Non-pigmented ciliary epithelial cell (primary cell): ENCODE measurements around the gene MTARC2.
"Not testable (repeated sequence)": the region's sequence is repeated elsewhere in the genome, so short reads cannot be mapped to it uniquely, and the experiment has no call there.

Experiments
- DNase-seq: peaks from one replicate; pipeline ENCODE4 v3.0.0-alpha.2; 2010; ENCODE audit warnings: low read depth

The MTARC2 gene

GRCh38 chr1:220732621-220733020, 15.5 kb upstream of the MTARC2 start:
- no peak for DNase-seq

DNA sequence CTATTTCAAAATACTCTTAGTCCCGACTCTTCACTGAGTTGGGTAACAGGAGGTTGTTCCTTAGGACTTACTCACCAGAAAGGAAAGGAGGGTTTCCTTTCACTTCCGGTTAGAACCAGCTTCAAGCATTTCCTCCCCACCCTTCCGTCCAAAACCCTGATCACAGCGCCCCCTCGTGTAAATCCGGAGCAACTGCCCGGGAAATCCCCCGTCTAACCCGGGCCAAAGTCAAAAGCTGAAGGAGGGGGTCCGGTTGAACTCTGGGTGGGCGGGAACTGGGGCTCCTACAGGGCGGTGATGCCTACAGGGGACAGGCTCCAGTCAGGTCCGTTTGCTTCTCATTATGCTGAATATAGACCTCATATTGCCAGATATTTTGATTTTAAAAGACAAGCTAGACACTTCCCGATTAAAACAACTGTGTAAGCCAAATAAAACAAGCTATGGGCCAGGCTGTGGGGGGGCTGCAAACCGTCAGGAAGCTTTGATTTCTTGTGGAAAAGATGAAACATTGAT, 15.0 kb upstream of the MTARC2 start:
- peak; percentile 72 for DNase-seq

- peak; percentile 71 for DNase-seq
Measured at GRCh38 chr1:220734571-220735326, 13.4 kb upstream of the MTARC2 start.

DNA sequence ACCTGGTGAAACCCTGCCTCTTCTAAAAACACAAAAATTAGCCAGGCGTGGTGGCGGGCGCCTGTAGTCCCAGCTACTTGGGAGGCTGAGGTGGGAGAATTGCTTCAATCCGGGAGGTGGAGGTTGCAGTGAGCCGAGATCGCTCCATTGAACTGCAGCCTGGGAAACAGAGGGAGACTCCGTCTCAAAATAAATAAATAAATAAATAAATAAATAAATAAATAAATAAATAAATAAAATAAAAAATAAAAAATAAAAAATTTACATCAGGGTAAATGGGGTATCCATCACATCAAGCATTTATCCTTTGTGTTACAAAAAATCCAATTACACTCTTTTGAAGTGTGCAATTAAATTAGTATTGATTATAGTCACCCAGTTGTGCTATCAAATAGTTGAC, 11.8 kb upstream of the MTARC2 start:
- DNase-seq: not testable (repeated sequence)

- DNase-seq: no peak
Measured at GRCh38 chr1:220741349-220741748, 6.8 kb upstream of the MTARC2 start.

- no peak for DNase-seq
Measured at GRCh38 chr1:220741825-220742224, 6.3 kb upstream of the MTARC2 start.

DNA sequence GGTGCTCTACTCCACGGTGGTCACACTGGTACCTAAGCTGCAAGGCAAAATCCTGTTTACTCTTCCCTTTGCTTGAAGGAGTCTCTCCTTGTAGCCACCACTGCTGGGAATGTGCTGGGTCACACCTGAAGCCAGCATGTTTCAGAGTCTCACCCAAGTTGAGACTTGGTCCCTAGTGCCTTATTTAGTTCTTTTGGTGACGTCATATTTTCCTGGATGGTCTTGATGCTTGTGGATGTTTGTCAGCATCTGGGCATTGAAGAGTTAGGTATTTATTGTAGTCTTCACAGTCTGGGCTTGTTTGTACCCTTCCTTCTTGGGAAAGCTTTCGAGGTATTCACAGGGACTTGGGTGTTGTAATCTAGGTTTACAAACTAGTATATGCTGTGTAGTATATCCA, 5.6 kb upstream of the MTARC2 start:
- no peak for DNase-seq

DNA sequence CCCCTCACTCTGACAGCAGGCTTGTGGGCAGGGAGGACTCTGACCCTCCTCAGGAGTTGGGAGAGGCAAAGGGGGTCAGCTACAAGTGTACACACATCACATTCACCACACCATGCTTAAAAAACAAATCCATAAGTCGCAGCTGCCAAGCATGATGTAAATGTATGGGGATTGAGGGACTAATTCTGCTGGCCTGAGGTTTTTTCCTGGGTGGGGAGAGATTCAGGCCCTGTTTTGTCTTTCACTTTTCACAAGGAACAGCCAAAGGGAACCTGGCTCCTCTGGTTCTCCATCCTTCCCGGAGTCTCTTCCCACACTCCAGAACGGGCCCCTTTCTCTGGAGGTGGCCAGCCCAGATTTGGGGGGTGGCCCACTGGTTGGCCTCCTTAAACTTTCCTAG, 1.3 kb upstream of the MTARC2 start:
- no peak for DNase-seq

DNA sequence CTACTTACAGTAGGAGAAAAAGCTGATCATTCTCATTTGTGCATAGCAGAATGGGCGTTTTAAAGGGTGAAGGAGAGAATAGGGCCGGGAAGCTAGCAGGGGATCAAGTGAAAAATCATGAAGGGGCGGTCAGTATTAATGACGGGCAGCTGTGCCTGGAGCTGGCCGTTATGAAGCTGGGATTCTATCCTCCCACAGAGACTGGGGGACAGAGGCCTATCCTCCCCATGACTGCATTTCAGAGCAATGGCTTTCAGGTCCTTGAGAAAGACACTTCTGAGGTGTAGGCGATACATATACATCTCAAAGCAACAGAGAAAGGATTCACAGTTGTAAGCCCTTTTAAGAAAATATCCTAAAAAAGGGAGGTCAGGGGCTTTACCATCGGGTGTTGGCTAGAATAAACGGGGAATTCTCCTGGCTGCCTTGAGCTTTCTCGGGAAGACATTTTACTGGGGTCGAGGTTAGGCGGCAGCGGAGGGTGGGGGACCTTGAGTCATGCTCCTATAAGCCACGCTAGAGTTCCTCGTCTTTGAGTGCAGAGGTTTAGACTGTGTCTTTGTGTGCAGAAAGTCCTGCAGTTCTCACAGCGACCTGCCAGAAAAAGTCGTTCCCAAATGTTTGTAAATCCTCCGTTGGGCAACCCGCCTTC, 559 bp upstream of the MTARC2 start:
- DNase-seq: no peak

- DNase-seq: no peak
Measured at GRCh38 chr1:220748936-220749335, 814 bp downstream of the MTARC2 start.

DNA sequence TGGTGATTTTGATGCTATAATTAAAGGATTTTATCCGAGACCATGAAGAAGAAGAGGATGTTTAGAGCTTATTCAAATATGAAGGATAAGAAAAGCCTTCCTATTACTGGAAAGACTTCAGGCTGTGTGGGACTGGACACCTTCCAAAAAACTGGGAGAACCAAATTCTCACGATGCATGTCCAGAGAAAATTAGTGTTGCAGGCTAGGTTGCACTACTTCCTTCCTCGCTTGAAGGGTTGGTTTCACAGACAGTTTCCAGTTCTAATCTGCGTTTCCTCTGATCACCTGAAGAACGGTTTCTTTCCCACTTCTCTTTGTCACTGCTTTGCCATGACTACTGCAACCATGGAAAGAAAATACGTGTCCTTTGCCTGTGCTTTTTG, 2.0 kb downstream of the MTARC2 start:
- no peak for DNase-seq

DNA sequence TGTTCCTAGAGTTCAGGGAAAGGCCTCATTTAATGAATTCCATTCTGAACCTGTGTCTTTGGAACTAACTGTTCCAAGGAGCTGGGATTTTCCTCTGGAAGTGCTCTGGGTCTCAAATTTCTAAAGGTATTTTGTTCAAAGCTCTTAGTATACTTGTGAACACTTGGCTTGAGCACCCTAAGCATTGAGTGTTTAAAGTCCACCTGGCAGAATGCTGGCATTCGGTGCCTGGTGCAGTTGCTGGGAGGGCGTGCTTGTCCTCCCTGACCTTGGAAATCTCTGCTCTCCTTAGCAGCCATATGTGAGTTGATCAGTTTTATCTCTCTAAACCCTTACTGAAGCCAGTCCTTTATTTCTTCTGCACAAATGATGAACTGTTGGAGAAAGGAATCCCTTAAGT, 3.0 kb downstream of the MTARC2 start:
- DNase-seq: no peak

DNA sequence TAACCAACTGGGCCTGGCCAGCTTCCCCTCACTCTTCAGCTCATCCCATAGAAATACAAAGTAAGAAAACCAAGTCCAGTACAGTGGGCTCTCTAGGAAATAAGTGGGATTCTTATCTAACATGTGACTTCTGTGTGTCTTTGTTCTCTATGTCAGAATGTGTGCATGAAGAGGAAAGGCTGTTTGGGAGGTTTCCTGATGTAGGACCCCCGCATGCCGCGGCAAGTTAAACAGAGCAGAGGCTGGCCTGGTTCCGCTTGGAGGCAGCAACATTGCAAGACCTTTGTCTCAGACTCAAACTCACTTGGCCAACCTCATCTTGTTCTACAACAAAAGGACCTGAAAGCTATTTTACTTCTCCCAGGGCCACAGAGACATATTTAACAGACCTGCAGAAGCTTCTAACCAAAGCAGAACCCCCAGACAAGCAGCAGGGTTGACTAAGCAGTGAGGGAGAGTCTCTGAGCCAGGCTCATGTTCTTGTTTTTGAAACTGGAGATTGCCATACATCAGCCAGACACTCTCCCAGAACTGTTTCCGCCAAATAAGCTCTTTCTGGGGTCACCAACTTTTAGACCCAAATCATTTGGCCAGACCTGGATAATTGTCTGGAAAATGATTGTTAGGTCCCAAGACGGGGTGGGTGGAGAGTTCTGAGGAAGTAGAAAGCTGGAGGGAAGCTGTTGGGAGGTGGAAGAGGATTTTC, 6.2 kb downstream of the MTARC2 start:
- no peak for DNase-seq

GRCh38 chr1:220754918-220755295, 6.8 kb downstream of the MTARC2 start:
- DNase-seq: no peak

DNA sequence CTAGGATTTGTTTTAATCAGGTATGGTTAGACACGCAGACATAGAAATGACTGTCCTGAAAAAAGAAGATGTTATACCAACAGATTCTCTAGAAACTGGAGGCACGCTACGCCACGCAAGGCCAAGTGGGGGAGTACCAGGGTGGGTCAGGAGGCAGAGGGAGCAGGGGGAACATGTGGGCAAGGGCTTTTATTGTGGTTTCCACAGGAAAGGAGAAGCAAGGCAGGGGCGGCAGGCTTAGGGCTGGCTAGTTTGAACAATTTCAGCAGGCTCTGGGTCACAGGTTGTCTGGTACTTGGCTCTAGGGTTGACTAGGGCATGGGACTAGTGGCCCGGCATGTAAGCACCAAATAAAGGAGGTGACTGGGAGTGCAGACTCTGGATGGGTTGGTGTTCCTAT, 7.2 kb downstream of the MTARC2 start:
- no peak for DNase-seq

GRCh38 chr1:220757441-220757840, 9.3 kb downstream of the MTARC2 start:
- no peak for DNase-seq

- no peak for DNase-seq
Measured at GRCh38 chr1:220759147-220759546, 11.0 kb downstream of the MTARC2 start.

GRCh38 chr1:220761688-220762427, 13.7 kb downstream of the MTARC2 start:
- DNase-seq: no peak

GRCh38 chr1:220764757-220765156, 16.6 kb downstream of the MTARC2 start:
- no peak for DNase-seq

GRCh38 chr1:220767312-220768125, 19.4 kb downstream of the MTARC2 start:
- DNase-seq: no peak

- DNase-seq: no peak
Measured at GRCh38 chr1:220768126-220768601, 20.0 kb downstream of the MTARC2 start.
